HG03342 (cell line): ENCODE measurements around the gene PASK.

Experiments
- ATAC-seq: cut with Tn5 transposase; IDR thresholded peaks from one replicate; pipeline ENCODE4 v1.9.1; 2021; ENCODE audit warnings: mild to moderate bottlenecking, moderate library complexity; ENCODE audit not compliant: unreplicated experiment

Gene PASK

GRCh38 chr2:241068942-241069810 lies 80.1 kb downstream of the PASK start:
- ATAC-seq: no peak

DNA sequence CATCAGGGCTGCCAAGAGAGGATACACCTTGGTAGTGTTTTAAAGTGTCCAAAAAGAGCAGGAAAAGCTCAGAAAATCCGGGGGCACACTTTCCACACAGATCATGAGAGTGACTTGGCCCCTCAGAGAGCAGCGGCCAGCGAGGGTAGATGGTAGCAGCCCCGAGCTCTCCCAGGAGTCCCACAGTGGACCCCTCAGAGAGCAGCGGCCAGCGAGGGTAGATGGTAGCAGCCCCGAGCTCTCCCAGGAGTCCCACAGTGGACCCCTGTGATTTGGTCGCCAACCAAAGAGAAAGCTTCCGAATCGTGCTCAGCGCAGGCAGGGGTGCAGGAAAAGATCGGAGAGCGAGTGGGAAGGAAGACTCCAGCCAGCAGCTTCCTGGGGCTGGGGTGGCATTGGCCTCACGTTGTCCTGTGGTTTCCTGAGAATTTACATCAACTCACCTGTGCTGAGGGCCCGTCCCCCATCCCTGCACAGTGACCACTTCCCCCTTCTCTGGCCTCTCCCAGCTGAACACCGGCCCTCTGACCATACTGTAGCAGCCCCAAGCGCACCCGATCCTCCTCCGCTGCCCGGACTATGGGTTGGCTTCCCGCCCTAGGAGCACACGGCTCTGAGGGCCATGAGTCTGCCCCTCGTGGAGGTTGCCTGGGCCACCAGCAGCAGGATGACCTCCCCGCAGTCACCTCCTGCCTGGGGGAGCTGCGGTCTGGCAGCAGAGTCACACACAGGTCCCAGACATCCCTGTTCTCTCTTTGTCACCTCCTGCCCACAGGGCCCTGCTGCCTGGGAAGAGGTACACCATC lies 80.9 kb downstream of the PASK start:
- no peak for ATAC-seq

GRCh38 chr2:241067501-241068135 lies 81.7 kb downstream of the PASK start:
- no peak for ATAC-seq

DNA sequence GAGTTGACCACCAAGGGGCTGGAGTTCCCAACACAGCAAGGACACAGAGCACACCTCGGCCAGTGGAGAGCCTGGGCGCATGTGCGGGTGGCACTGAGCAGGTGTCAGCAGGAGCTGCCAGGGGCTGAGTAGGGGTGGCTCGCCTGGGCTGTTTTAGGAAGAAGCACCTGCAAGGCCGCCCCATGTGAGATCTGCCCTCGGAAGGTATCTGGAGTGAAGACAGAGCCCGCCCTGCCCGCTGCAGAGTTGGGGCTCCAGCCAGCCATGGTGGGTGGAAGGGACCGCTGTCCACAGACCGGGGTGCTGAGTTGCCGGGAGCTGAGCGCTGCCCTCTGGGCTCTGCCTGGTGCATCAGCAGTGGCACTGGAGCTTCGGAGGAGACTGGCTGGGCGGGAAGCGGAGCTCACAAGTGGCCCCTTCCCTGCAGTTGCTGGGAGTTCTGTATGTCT lies 82.4 kb downstream of the PASK start:
- ATAC-seq: no peak

DNA sequence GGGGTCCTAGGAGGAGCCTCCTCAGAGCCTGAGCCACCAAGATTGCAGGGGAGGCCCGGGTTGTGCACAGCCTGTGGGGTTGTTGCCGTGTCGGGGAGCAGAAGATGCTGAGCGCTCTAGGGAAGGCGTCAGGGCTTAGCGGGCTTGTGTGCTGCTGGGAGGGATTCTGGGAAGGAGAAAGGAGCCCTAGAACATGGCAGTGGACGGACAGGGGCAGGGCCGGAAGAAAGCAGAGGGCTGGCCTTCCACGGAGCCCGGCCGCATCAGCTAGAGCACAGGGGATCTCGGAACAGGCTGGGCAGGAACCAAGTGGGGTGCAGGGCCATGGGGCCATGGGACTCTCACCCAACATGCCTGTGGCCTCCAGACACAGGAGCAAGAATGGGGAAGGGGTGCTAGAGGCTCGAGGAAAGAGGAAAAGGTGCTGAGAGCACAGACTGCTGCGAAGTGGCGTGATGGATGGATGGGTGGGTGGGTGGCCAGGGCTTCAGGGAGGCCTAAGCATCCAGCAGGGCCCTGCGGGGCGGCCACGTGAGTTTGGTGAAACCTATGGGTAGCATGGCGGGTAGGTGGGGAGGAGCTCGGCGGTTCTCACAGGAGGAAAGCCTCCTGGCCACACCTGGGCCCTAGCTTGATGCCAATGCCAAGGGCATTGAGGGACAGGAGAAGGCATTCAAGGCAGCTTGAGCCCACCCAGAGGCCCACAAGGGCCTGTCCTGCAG lies 82.9 kb downstream of the PASK start:
- no peak for ATAC-seq

DNA sequence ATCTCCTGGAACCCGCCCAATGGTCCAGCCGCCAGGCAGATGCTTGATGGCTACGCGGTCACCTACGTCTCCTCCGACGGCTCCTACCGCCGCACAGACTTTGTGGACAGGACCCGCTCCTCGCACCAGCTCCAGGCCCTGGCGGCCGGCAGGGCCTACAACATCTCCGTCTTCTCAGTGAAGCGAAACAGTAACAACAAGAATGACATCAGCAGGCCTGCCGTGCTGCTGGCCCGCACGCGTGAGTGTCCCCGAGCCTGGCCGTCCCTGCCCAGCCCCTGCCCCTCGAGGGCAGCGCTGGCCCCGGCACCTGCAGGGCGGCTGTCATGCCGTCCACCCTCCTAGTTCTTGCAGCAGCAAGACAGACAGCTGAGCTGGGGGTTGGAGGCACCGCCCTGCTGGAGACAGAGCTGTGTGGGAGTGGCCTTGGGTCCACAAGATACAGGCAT lies 83.9 kb downstream of the PASK start:
- no peak for ATAC-seq

- ATAC-seq: no peak
Observed at GRCh38 chr2:241064802-241065354, 84.4 kb downstream of the PASK start.

GRCh38 chr2:241064008-241064801 lies 85.1 kb downstream of the PASK start:
- no peak for ATAC-seq

DNA sequence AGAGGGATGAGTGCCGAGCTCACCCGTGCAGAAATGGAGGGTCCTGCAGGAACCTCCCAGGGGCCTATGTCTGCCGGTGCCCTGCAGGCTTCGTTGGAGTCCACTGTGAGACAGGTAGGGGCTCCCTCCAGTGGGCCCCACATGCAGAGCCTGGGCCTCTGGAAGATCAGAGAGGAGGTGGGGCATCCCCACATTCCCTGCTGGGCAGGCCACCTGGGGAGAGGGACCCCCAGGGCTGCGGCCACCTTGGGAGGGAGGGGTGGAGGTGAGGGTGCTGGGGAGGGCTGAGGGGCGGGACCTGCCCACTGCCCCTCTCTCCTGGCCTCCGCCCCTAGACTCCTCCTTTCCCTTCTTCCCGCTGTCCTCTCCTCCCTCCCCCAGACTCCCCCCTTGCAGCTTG lies 85.7 kb downstream of the PASK start:
- no peak for ATAC-seq

DNA sequence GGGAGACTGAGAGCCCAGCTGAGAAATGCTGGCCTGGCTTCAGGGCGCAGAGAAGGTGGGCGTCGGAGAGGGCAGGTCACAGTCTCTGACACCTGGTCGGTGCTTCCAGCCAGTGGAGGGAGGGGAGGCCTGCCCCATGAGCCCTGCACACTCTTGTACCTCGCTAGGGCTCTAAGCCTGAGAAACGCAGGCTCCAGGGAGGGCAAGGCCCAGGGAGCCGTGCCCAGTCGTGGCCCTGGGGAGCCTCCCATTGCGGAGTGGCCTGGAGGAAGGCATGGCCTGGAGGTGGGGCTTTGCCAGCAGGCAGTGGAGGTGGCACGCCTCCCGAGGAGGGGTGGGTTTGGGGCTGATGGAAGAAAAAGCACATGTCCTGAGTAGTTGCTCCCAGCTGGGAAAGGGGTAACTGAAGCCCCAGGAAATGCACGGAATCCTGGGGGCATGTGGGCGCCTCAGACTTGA lies 86.2 kb downstream of the PASK start:
- ATAC-seq: no peak

DNA sequence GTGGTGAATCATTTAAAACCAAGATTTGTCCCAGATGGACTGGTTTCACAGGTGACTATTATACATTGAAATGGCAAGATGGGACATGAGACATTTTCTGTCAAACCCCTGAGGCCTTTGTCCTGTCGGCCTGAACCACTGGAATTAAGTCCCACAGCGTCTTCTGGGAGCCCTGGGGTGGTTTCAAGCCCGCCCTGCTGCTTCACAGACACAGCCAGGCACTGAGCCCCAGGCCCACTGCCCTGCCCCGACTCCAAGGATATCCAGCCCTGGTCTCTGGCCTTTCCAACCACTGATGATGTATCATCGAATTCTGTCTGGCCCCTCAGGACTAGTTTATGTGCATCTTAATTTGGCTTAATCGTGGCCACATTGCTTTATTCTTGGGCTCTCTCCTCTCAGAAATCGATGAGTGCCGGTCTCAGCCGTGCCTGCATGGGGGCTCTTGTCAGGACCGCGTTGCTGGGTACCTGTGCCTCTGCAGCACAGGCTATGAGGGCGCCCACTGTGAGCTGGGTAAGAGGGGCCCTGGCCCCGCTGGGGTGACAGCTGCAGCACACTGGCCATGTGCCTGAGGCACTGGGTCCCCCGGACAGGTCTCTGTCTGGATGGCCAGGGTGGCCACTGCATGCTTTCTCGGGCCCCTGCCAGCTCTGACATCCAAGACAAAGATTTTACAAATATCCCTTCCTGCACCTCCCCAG lies 86.7 kb downstream of the PASK start:
- no peak for ATAC-seq

DNA sequence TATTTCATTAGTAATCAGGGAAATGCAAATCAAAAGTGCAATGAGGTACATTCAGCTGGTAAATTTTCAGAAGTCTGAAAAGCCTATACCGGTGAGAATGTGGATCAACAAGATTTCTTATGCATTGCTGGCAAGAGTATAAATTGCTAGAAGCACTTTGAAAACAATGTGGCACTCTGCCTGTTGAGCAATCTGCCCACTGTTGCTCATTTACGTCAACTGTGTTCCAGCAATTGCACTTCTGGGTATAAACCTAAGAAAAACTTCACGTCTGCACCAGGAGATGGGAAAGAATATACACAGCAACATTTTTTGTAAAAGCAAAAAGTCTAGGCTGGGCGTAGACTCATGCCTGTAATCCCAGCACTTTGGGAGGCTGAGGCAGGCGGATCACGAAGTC lies 88.0 kb downstream of the PASK start:
- ATAC-seq: no peak
